Fibroblast of peridontal ligament (primary cell): ENCODE measurements around the gene CACNA2D3.
"Not testable (repeated sequence)": the region's sequence is repeated elsewhere in the genome, so short reads cannot be mapped to it uniquely, and the experiment has no call there.

Source experiments
- DNase-seq: peaks from one replicate; pipeline ENCODE4 v3.0.0-alpha.2; 2010; ENCODE audit errors: extremely low read depth

CACNA2D3 gene

GRCh38 chr3:54964081-54964480, 841.7 kb downstream of the CACNA2D3 start:
- no peak for DNase-seq

- peak; percentile 38 for DNase-seq
These were observed 843.4 kb downstream of the CACNA2D3 start for GRCh38 chr3:54965746-54966145.

GRCh38 chr3:54966979-54967378, 844.6 kb downstream of the CACNA2D3 start:
- no peak for DNase-seq

GRCh38 chr3:54967731-54968161, 845.4 kb downstream of the CACNA2D3 start:
- peak; percentile 62 for DNase-seq

GRCh38 chr3:54968546-54969172, 846.3 kb downstream of the CACNA2D3 start:
- peak; percentile 58 for DNase-seq

GRCh38 chr3:54969652-54970051, 847.3 kb downstream of the CACNA2D3 start:
- no peak for DNase-seq

GRCh38 chr3:54970895-54971294, 848.5 kb downstream of the CACNA2D3 start:
- peak; percentile 75 for DNase-seq

- DNase-seq = no peak
These were observed 855.1 kb downstream of the CACNA2D3 start for GRCh38 chr3:54977439-54977838.

GRCh38 chr3:54977946-54978345, 855.6 kb downstream of the CACNA2D3 start:
- not testable (repeated sequence) for DNase-seq

- no peak for DNase-seq
These were observed 860.5 kb downstream of the CACNA2D3 start for GRCh38 chr3:54982807-54983206.

- no peak for DNase-seq
These were observed 861.1 kb downstream of the CACNA2D3 start for GRCh38 chr3:54983266-54984099.

- DNase-seq = no peak
These were observed 863.5 kb downstream of the CACNA2D3 start for GRCh38 chr3:54985856-54986255.

- no peak for DNase-seq
These were observed 863.9 kb downstream of the CACNA2D3 start for GRCh38 chr3:54986294-54986693.

- DNase-seq = no peak
These were observed 865.4 kb downstream of the CACNA2D3 start for GRCh38 chr3:54987719-54988118.

GRCh38 chr3:54988302-54988837, 866.0 kb downstream of the CACNA2D3 start:
- DNase-seq = no peak

- peak; percentile 89 for DNase-seq
These were observed 866.7 kb downstream of the CACNA2D3 start for GRCh38 chr3:54988838-54989630.

GRCh38 chr3:54994111-54994513, 871.8 kb downstream of the CACNA2D3 start:
- no peak for DNase-seq

GRCh38 chr3:54999159-54999558, 876.8 kb downstream of the CACNA2D3 start:
- peak; percentile 60 for DNase-seq

- no peak for DNase-seq
These were observed 877.5 kb downstream of the CACNA2D3 start for GRCh38 chr3:54999811-55000210.

- DNase-seq = peak; percentile 85
These were observed 878.2 kb downstream of the CACNA2D3 start for GRCh38 chr3:55000546-55000945.

GRCh38 chr3:55000953-55001352, 878.6 kb downstream of the CACNA2D3 start:
- DNase-seq = no peak

- DNase-seq = no peak
These were observed 880.1 kb downstream of the CACNA2D3 start for GRCh38 chr3:55002416-55002930.
